Astrocyte (in vitro differentiated cells and primary cell): ENCODE measurements around the gene COL18A1.

Experiments used
- EZH2 ChIP-seq: IDR thresholded peaks from 2 replicates; pipeline ENCODE4 v1.6.1; 2012; ENCODE audit warnings: mild to moderate bottlenecking, low read length, inconsistent platforms; ENCODE audit not compliant: insufficient read depth
- TF ChIP-seq, protein P1 (sequence below): IDR thresholded peaks from 2 replicates; pipeline ENCODE4 v1.5.1; 2011; ENCODE audit warnings: low read depth, mild to moderate bottlenecking, inconsistent platforms, low read length, moderate library complexity; ENCODE audit not compliant: insufficient read depth

- no peak for TF ChIP-seq EZH2
- TF ChIP-seq, protein P1, sequence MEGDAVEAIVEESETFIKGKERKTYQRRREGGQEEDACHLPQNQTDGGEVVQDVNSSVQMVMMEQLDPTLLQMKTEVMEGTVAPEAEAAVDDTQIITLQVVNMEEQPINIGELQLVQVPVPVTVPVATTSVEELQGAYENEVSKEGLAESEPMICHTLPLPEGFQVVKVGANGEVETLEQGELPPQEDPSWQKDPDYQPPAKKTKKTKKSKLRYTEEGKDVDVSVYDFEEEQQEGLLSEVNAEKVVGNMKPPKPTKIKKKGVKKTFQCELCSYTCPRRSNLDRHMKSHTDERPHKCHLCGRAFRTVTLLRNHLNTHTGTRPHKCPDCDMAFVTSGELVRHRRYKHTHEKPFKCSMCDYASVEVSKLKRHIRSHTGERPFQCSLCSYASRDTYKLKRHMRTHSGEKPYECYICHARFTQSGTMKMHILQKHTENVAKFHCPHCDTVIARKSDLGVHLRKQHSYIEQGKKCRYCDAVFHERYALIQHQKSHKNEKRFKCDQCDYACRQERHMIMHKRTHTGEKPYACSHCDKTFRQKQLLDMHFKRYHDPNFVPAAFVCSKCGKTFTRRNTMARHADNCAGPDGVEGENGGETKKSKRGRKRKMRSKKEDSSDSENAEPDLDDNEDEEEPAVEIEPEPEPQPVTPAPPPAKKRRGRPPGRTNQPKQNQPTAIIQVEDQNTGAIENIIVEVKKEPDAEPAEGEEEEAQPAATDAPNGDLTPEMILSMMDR, result no peak
Measured at GRCh38 chr21:45441431-45442255, 36.7 kb downstream of the COL18A1 start.
